Hepatocyte (in vitro differentiated cells): ENCODE data around the gene LMCD1. TPM values are rescaled to one million over a fixed set of nuclear protein-coding genes. Genes with fewer than 3 reads are reported as not detected.

ENCODE experiments used
- DNase-seq: peaks from one replicate; pipeline ENCODE4 v3.0.0-alpha.2; 2016; ENCODE audit warnings: low spot score
- H2AFZ ChIP-seq: fragments of 200-600 bp; sonication (generic); 2 replicates; pipeline ENCODE4 v1.6.0; 2016; ENCODE audit warnings: antibody characterized with exemption, mild to moderate bottlenecking
- H3K27ac ChIP-seq: fragments of 200-600 bp; sonication (generic); 2 replicates; pipeline ENCODE4 v1.5.1; 2016; ENCODE audit warnings: mild to moderate bottlenecking
- H3K27me3 ChIP-seq: fragments of 200-600 bp; sonication (generic); 2 replicates; pipeline ENCODE4 v1.6.1; 2016
- H3K36me3 ChIP-seq: fragments of 200-600 bp; sonication (generic); replicated peaks from 2 replicates; pipeline ENCODE4 v1.5.1; 2016; ENCODE audit warnings: low read depth; ENCODE audit not compliant: insufficient read depth
- H3K4me1 ChIP-seq: fragments of 200-600 bp; sonication (generic); 2 replicates; pipeline ENCODE4 v1.5.1; 2016; ENCODE audit warnings: mild to moderate bottlenecking, moderate library complexity; ENCODE audit not compliant: insufficient read depth
- H3K4me2 ChIP-seq: fragments of 200-600 bp; sonication (generic); 2 replicates; pipeline ENCODE4 v1.6.0; 2016
- H3K4me3 ChIP-seq: fragments of 200-600 bp; sonication (generic); 2 replicates; pipeline ENCODE4 v1.5.1; 2016; ENCODE audit warnings: mild to moderate bottlenecking
- H3K79me2 ChIP-seq: fragments of 200-600 bp; sonication (generic); 2 replicates; pipeline ENCODE4 v1.6.0; 2017; ENCODE audit warnings: mild to moderate bottlenecking
- H3K9me2 ChIP-seq: fragments of 200-600 bp; sonication (generic); replicated peaks from 2 replicates; pipeline ENCODE4 v1.6.0; 2017; ENCODE audit warnings: mild to moderate bottlenecking; ENCODE audit not compliant: insufficient read depth
- H3K9me3 ChIP-seq: fragments of 200-600 bp; sonication (generic); 2 replicates; pipeline ENCODE4 v1.5.1; 2016; ENCODE audit warnings: low read depth, mild to moderate bottlenecking
- H4K20me1 ChIP-seq: fragments of 200-600 bp; sonication (generic); 2 replicates; pipeline ENCODE4 v1.6.0; 2016; ENCODE audit warnings: mild to moderate bottlenecking; ENCODE audit not compliant: insufficient read depth, poor library complexity, severe bottlenecking
- CTCF ChIP-seq: fragments of 200-600 bp; sonication (generic); IDR thresholded peaks from 2 replicates; pipeline ENCODE4 v1.5.1; 2016; ENCODE audit warnings: antibody characterized with exemption, mild to moderate bottlenecking; ENCODE audit not compliant: poor library complexity
- EZH2 ChIP-seq: fragments of 200-600 bp; sonication (generic); IDR thresholded peaks from 2 replicates; pipeline ENCODE4 v1.6.1; 2016; ENCODE audit warnings: antibody characterized with exemption, mild to moderate bottlenecking, borderline replicate concordance
- EZH2phosphoT487 ChIP-seq: fragments of 200-600 bp; sonication (generic); IDR thresholded peaks from one replicate; pipeline ENCODE4 v1.6.1; 2018; ENCODE audit warnings: antibody characterized with exemption, mild to moderate bottlenecking, low read depth, moderate library complexity; ENCODE audit not compliant: unreplicated experiment, severe bottlenecking
- WGBS: methylation state at CpG from one replicate; pipeline ENCODE4 v1.1.6; 2016; ENCODE audit warnings: low lambda C conversion rate; ENCODE audit errors: missing lambda C conversion rate; 5-methylcytosine and 5-hydroxymethylcytosine counted together
- polyA plus RNA-seq: library from polyadenylated mRNA; unstranded; fragments of >200 nt; fragmentation: Nextera tagmentation; extraction: Ambion mirVana; gene quantifications from 2 replicates; pipeline ENCODE4 v1.2.1, GENCODE V29; 2016
- total RNA-seq: library from RNA; depleted of rRNA; stranded (reverse); fragments of >200 nt; gene quantifications from 2 replicates; pipeline ENCODE4 v1.2.3, GENCODE V29; 2014

Gene LMCD1
- total and polyA plus RNA-seq, 2 experiments from 2014 or later: 195 to 347 TPM

DNA sequence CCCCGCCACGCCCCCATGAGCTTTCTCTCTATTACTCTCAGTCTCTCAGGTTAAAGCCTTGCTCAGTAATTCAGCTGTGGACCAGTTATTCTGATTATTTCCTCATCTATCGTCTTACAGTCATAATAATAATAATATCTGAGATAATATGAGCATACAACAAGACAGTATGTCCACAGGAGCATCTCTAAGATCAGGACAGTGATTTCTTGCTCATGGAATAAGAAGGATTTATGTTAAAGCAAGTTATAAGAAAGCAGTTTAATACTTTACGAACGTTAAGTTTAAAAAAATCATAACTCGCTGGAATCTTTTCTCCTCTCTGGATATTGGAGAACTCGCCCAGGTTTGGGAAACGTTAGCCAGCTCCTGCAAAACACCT lies 643 bp upstream of the LMCD1 start:
- DNase-seq: no peak
- H3K27ac ChIP-seq: peak overlapping the region; percentile 88
- no peaks in the 10 kb centered on the region for H3K36me3 ChIP-seq
- WGBS: 14% methylated on average over 8 of the region's 8 CpGs
- peak overlapping the region; percentile 81 for H3K4me2 ChIP-seq
- H3K9me3 ChIP-seq: no peaks in the 10 kb centered on the region
- H3K4me3 ChIP-seq: peak overlapping the region; percentile 13
- peaks cover 35% of the 10 kb centered on the region for H3K4me1 ChIP-seq
- H3K9me2 ChIP-seq: no peaks in the 10 kb centered on the region
- no peaks in the 10 kb centered on the region for H3K27me3 ChIP-seq
- H2AFZ ChIP-seq: peak overlapping the region; percentile 36
- TF ChIP-seq EZH2 (no peak), EZH2phosphoT487 (no peak), CTCF (no peak)
- H4K20me1 ChIP-seq: no peaks in the 10 kb centered on the region
- H3K79me2 ChIP-seq: peaks cover 12% of the 10 kb centered on the region

GRCh38 chr3:8503461-8503860 lies 1.8 kb downstream of the LMCD1 start:
- TF ChIP-seq CTCF (no peak), EZH2phosphoT487 (no peak), EZH2 (no peak)
- H4K20me1 ChIP-seq: peaks cover 5% of the 10 kb centered on the region
- H2AFZ ChIP-seq: no peak overlapping the region
- H3K4me2 ChIP-seq: peak overlapping the region; percentile 68
- no peaks in the 10 kb centered on the region for H3K36me3 ChIP-seq
- H3K9me2 ChIP-seq: no peaks in the 10 kb centered on the region
- DNase-seq: no peak
- 58% methylated on average over 1 of the region's 1 CpG for WGBS
- H3K27ac ChIP-seq: peak overlapping the region; percentile 84
- peaks cover 26% of the 10 kb centered on the region for H3K79me2 ChIP-seq
- H3K4me3 ChIP-seq: peak overlapping the region; percentile 4
- H3K27me3 ChIP-seq: no peaks in the 10 kb centered on the region
- no peaks in the 10 kb centered on the region for H3K9me3 ChIP-seq
- peaks cover 52% of the 10 kb centered on the region for H3K4me1 ChIP-seq

GRCh38 chr3:8503871-8504610 lies 2.4 kb downstream of the LMCD1 start:
- peaks cover 52% of the 10 kb centered on the region for H3K4me1 ChIP-seq
- H3K79me2 ChIP-seq: peaks cover 28% of the 10 kb centered on the region
- no peaks in the 10 kb centered on the region for H3K36me3 ChIP-seq
- H3K4me3 ChIP-seq: peak overlapping the region; percentile 4
- peak overlapping the region; percentile 68 for H3K4me2 ChIP-seq
- 37% methylated on average over 8 of the region's 8 CpGs for WGBS
- peaks cover 5% of the 10 kb centered on the region for H4K20me1 ChIP-seq
- H3K9me2 ChIP-seq: no peaks in the 10 kb centered on the region
- H3K27me3 ChIP-seq: no peaks in the 10 kb centered on the region
- TF ChIP-seq EZH2phosphoT487 (no peak), EZH2 (no peak), CTCF (no peak)
- DNase-seq: no peak
- H3K27ac ChIP-seq: peak overlapping the region; percentile 84
- H2AFZ ChIP-seq: no peak overlapping the region
- H3K9me3 ChIP-seq: no peaks in the 10 kb centered on the region

GRCh38 chr3:8504611-8504973 lies 3.0 kb downstream of the LMCD1 start:
- Histone ChIP-seq H3K27ac (peak overlapping the region; percentile 84), H3K4me3 (peak overlapping the region; percentile 0), H3K4me1 (peaks cover 52% of the 10 kb centered on the region), H4K20me1 (peaks cover 5% of the 10 kb centered on the region), H3K27me3 (no peaks in the 10 kb centered on the region), H2AFZ (no peak overlapping the region), H3K4me2 (peak overlapping the region; percentile 68), H3K79me2 (peaks cover 31% of the 10 kb centered on the region), H3K36me3 (no peaks in the 10 kb centered on the region), H3K9me2 (no peaks in the 10 kb centered on the region), H3K9me3 (no peaks in the 10 kb centered on the region)
- TF ChIP-seq EZH2 (no peak), CTCF (no peak), EZH2phosphoT487 (no peak)
- no peak for DNase-seq
- 49% methylated on average over 4 of the region's 4 CpGs for WGBS
